Peyer's patch (tissue), 4 donors: ENCODE results near the gene BICD2.

Experiments used
- POLR2A ChIP-seq, 2 donors: fragments of 450-650 bp; IDR thresholded peaks; one replicate each; pipeline ENCODE4 v1.5.1; 2017; ENCODE audit warnings: antibody characterized with exemption in 2 of 2, mild to moderate bottlenecking in 2 of 2, moderate library complexity in 2 of 2
- TF ChIP-seq, protein P1 (sequence below), 6 experiments: fragments of 450-650 bp in 4 of 6; fragments of 200-600 bp in 2 of 6; sonication (generic) in 1 of 6; IDR thresholded peaks; one replicate each; pipeline ENCODE4 v1.5.1; 2017 to 2019; ENCODE audit warnings: antibody characterized with exemption in 6 of 6, mild to moderate bottlenecking in 3 of 6, moderate library complexity in 1 of 6

- TF ChIP-seq, protein P1, sequence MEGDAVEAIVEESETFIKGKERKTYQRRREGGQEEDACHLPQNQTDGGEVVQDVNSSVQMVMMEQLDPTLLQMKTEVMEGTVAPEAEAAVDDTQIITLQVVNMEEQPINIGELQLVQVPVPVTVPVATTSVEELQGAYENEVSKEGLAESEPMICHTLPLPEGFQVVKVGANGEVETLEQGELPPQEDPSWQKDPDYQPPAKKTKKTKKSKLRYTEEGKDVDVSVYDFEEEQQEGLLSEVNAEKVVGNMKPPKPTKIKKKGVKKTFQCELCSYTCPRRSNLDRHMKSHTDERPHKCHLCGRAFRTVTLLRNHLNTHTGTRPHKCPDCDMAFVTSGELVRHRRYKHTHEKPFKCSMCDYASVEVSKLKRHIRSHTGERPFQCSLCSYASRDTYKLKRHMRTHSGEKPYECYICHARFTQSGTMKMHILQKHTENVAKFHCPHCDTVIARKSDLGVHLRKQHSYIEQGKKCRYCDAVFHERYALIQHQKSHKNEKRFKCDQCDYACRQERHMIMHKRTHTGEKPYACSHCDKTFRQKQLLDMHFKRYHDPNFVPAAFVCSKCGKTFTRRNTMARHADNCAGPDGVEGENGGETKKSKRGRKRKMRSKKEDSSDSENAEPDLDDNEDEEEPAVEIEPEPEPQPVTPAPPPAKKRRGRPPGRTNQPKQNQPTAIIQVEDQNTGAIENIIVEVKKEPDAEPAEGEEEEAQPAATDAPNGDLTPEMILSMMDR (IDR thresholded peaks at IDR 0.05) = no peak
- TF ChIP-seq POLR2A (IDR thresholded peaks at IDR 0.05) = no peak
Measured at GRCh38 chr9:92719028-92719647, 45.5 kb downstream of the BICD2 start.
